ENCODE measurements around the gene CCDC187.

DNA sequence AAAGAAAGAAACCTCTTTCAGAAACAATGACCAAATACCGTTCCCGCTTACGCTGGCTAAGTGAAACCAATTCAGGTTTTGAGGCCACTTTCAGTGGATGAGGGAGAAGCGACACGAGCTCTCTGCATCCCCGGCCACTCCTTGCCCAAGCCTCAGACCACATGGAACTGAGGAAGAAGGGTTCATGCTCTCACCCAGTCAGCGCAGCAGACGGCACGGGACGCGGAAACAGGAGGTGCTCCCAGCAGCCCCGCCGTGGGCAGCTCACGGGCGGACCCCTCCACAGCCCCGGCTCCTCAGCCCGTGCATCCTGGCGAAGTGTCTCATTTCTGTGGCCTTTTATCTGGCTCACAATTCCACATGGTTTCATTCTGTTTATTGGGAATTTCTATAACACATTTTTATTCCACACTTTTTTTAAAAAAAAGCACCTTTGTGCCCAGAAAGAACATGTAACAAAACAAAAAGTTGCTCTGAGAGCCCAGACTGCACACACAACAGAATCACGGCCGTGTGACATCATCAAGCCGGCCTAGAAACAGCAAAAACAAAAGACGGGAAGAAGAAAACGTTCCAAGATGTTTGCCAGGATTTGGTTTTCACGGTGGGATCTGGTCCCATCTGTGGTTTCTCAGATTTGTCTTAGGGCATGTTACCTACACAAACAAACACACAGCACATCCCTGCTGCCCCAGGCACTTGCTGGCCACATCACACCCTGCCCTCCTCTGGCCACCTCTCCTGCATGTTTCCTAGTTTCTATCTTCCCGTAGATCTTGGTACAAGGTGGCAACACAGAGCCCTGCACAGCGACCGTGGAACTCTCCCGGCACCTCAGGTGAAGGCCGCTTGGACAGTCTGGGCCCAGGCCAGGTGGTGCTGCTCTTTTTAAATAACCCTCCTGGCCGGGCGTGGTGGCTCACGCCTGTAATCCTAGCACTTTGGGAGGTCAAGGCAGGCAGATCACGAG lies 74.5 kb downstream of the CCDC187 start:
- TF ChIP-seq, protein P1, sequence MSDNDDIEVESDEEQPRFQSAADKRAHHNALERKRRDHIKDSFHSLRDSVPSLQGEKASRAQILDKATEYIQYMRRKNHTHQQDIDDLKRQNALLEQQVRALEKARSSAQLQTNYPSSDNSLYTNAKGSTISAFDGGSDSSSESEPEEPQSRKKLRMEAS (CRISPR knock-in tag; IDR thresholded peaks at IDR 0.05) = no peak
- TF ChIP-seq ZNF423 (CRISPR knock-in tag; IDR thresholded peaks at IDR 0.05) (no peak), FOXP1 (CRISPR knock-in tag; IDR thresholded peaks at IDR 0.05; ENCODE audit: borderline replicate concordance) (no peak)
- TF ChIP-seq, protein P2, sequence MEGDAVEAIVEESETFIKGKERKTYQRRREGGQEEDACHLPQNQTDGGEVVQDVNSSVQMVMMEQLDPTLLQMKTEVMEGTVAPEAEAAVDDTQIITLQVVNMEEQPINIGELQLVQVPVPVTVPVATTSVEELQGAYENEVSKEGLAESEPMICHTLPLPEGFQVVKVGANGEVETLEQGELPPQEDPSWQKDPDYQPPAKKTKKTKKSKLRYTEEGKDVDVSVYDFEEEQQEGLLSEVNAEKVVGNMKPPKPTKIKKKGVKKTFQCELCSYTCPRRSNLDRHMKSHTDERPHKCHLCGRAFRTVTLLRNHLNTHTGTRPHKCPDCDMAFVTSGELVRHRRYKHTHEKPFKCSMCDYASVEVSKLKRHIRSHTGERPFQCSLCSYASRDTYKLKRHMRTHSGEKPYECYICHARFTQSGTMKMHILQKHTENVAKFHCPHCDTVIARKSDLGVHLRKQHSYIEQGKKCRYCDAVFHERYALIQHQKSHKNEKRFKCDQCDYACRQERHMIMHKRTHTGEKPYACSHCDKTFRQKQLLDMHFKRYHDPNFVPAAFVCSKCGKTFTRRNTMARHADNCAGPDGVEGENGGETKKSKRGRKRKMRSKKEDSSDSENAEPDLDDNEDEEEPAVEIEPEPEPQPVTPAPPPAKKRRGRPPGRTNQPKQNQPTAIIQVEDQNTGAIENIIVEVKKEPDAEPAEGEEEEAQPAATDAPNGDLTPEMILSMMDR (IDR thresholded peaks at IDR 0.05) = no peak
- TF ChIP-seq, protein P3, sequence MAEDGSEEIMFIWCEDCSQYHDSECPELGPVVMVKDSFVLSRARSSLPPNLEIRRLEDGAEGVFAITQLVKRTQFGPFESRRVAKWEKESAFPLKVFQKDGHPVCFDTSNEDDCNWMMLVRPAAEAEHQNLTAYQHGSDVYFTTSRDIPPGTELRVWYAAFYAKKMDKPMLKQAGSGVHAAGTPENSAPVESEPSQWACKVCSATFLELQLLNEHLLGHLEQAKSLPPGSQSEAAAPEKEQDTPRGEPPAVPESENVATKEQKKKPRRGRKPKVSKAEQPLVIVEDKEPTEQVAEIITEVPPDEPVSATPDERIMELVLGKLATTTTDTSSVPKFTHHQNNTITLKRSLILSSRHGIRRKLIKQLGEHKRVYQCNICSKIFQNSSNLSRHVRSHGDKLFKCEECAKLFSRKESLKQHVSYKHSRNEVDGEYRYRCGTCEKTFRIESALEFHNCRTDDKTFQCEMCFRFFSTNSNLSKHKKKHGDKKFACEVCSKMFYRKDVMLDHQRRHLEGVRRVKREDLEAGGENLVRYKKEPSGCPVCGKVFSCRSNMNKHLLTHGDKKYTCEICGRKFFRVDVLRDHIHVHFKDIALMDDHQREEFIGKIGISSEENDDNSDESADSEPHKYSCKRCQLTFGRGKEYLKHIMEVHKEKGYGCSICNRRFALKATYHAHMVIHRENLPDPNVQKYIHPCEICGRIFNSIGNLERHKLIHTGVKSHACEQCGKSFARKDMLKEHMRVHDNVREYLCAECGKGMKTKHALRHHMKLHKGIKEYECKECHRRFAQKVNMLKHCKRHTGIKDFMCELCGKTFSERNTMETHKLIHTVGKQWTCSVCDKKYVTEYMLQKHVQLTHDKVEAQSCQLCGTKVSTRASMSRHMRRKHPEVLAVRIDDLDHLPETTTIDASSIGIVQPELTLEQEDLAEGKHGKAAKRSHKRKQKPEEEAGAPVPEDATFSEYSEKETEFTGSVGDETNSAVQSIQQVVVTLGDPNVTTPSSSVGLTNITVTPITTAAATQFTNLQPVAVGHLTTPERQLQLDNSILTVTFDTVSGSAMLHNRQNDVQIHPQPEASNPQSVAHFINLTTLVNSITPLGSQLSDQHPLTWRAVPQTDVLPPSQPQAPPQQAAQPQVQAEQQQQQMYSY (CRISPR knock-in tag; IDR thresholded peaks at IDR 0.05) = no peak
